Stimulated activated CD4-positive, alpha-beta T cell treated with anti-CD3 and anti-CD28 coated beads, TNF-alpha, amount 100 ng/mL, for 48 hours (primary cell): ENCODE measurements around the gene ATOSB.
"Not testable (repeated sequence)": the region's sequence is repeated elsewhere in the genome, so short reads cannot be mapped to it uniquely, and the experiment has no call there.

Source experiments
- DNase-seq, 3 donors: peaks; one replicate each; pipeline ENCODE4 v3.0.0-alpha.2; 2020; ENCODE audit warnings: low read depth in 3 of 3

Gene ATOSB

GRCh38 chr9:35115680-35116538 is at the start of gene ATOSB:
TSS of gene ATOSB (minus strand) at chr9:35115862. CDS start at chr9:35108274, 7,588 bp downstream.
- peak; percentile 79 to 92 (median 88) for DNase-seq

DNA sequence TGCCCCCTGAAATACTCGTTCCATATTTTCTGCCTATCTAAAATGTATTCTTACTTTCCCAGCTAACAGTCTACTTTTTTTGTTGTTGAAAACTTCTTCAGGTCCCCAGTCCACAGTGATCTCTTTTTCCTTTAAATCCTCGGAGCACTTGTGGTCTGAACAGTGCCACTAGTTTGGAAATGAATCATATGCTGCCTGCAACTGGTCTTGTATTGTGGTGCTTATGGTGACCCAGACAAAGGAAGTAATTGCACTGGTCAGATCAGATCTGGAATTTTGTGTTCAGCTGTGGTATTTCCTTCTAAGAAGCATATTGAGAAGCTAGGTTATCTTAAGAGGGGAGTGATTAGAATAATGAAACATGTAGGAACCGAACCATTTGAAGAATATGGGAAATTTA is 49.0 kb upstream of the ATOSB start:
- no peak for DNase-seq

DNA sequence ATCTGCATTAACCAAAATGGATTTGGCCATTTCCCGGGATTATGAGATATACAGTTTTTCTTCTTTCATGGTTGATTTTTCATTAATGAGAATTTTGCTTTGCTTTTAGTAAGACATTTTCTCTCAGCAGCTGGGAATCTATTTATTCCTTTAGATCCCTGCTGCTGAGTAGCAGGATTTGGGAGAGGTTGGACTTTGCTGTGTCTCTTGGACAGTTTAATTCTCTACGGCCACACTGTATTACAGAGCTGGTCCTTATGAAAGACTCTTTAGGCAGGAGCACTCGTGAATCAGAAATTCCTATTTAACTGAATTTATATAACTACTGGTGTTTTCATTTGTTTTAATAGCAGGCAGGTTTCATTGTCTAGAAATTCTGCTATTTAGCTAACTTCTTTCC is 47.8 kb upstream of the ATOSB start:
- DNase-seq, result no peak

DNA sequence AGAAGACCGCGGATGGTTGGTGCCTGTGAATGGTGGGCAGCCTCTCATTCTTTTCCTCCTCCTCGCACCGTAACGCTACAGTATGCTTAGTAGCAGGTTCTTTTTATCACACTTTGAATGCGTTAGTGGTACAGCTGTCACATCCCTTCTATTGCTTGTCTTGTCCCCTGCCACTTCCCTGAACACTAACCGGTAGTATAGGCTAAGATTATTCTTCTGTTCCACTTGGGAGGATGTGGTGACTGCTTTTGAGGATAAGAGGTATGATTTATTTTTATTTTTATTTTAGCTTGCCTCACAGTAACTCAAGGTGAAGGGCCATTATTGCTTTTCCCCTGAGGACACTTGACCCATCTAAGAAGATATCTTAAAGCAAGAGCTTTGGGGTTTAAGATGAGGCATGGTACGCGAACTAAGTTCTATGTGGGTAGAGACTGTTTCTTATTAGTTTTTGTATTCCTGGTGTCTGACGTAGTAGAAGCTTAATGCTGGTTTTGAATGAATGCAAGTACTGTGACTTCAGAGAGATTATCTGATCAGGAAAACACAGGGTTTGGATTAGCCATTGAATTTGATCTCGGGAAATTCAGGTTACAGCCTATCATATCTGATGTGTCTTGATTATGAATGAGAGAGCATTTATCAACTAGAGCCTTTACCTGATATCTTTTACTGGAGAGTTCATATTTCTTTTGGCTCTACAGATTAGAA is 47.1 kb upstream of the ATOSB start:
- DNase-seq, result no peak

DNA sequence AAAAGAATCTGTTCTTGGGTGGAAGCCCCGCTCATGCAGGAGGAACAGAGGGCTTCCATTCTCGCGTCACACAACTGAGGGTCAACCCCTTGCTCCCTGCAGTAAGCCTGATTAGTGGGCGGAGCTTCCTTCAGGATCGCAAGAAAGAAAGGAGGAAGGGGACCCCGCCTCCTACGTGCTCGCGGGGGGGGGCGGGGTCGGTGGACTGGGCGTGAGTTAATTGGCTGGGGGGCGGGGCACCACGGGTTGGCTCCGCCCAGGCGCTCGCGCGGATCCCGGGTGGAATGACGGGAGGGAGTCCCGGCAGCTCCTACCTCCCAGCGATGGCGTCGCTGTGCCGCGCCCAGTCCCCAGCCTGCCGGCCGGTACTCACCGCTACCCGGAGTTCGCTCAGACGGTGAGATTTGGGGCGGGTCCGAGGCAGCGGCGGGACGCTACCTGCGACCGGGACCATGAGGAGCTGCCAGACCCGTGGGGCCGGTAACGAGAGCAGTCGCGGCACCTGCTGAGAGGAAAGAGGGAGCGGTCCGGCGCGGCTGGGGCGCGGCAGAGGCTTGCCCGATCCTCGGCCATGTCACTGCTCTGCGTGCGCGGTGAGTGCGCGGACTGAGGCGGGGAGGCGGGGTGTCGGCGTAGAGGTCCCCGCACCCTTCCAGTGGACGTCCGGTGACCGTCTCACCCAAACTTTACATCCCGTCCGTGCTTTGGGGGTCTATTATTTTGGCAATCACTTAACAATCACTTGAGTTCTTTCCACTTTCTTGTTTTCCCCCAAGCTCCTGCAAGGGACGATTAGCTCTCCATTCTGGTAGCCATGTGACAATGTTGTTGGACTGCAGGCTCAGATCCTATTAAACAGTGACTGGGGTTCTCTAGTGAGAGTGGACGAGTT is 46.3 kb upstream of the ATOSB start, which contains the start of gene UNC13B:
Gene UNC13B, plus strand, starts transcription at position 297 of the 892 bp plus-strand sequence. Its CDS starts 275 bp downstream, at position 572.
- peak; percentile 62 to 70 (median 64) for DNase-seq

DNA sequence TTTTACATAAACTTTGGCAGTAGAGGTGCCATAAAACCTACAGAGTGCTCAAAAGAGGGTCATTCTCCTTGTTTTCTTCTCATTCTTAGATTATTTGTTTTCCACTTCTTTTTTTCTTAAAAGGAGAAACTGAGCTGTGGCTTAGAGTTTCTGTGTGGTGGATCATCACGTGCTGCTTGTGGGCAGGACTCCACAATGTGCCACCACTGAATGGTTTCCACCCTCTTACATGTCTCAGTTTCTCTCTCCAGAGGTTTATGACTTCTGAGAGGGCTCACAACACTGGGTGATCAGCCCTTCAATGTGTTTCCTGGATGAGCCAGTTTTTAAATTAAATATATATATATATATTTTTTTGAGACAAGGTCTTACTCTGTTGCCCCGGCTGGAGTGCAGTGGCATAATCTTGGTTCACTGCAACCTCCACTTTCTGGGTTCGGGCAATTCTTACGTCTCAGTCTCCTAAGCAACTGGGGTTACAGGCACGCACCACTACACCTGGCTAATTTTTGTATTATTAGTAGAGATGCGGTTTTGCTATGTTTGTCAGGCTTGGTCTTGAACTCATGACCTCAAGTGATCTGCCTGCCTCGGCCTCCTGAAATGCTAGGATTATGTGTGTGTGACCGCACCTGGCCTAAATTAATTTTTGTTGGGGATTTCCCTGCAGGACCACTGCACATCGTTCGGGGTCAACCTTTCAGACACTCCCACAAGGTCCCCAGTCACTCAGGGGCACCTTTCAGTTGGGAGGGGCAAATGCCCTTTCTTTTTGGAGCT is 43.0 kb upstream of the ATOSB start:
- DNase-seq, result no peak

- not testable (repeated sequence) for DNase-seq
Measured at GRCh38 chr9:35157836-35158235, 42.2 kb upstream of the ATOSB start.

GRCh38 chr9:35156781-35157180 is 41.1 kb upstream of the ATOSB start:
- DNase-seq, result no peak

DNA sequence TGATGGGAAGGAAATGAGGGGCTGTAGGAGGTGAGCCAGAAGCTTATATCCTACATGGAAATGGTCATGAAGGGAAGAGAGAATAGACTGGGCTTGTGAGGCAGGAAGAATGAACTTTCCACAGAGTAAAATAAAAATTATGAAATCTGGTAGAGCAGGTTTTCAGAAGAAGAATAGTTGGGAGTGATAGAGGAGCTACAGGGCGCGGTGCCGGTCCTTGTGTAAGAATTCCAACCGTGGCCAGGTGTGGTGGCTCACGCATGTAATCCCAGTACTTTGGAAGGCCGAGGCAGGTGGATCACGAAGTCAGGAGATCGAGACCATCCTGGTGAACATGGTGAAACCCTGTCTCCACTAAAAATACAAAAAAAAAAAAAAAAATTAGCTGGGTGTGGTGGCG is 37.3 kb upstream of the ATOSB start:
- DNase-seq, result no peak

DNA sequence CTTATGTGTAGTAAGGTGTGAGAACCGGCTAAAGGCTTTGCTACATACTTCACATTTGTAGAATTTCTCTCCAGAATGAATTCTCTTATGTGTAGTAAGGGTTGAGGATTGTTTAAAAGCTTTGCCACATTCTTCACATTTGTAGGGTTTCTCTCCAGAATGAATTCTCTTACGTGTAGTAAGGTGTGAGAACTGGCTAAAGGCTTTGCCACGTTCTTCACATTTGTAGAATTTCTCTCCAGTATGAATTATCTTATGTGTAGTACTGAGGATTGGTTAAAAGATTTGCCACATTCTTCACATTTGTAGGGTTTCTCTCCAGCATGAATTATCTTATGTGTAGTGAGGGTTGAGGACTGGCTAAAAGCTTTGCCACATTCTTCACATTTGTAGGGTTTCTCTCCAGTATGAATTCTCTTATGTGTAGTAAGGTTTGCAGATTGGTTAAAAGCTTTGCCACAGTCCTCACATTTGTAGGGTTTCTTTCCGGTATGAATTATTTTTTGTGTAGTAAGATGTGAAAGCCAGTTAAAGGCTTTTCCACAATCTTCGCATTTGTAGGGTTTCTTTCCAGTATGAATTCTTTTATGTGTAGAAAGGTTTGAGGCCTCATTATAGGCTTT is 32.4 kb upstream of the ATOSB start:
- DNase-seq, result not testable (repeated sequence)

GRCh38 chr9:35142037-35142436 is 26.4 kb upstream of the ATOSB start:
- no peak for DNase-seq

DNA sequence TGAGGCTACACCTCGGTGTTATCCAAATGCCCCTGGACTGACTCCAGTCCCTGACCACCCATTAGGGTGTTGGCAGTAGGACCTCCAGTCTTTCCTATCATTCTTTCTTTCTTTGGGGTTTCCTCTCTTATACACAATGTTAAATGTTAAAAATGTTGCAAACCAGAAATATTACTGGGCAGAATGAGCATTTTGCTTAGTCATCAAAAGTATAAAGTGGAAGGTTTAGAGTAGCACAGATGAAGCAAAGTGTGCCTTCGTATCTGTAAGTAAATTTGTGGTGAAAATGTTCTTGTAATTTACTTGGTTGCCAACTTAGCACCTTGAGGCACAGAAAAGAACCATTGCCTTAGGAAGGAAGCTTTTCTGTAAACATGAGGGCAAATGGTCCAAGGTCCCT is 24.4 kb upstream of the ATOSB start:
- DNase-seq, result no peak

DNA sequence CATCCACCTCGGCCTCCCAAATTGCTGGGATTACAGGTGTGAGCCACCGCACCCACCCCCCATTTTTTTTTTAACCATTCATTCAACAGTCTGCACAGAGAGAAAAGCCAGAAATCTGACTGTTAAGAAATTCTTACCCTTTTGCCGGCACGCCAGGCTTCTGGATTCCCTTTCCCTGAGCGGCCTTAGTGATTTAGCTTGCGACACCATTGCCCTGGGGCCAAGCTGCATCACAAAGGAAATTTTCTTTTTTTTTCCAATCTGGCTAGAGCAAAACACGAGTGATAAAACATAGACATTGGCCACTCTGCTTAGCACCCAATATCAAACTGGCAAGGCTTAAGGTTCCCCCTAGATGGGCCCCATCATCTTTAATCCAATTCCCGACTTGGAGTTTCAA is 21.2 kb upstream of the ATOSB start:
- no peak for DNase-seq

DNA sequence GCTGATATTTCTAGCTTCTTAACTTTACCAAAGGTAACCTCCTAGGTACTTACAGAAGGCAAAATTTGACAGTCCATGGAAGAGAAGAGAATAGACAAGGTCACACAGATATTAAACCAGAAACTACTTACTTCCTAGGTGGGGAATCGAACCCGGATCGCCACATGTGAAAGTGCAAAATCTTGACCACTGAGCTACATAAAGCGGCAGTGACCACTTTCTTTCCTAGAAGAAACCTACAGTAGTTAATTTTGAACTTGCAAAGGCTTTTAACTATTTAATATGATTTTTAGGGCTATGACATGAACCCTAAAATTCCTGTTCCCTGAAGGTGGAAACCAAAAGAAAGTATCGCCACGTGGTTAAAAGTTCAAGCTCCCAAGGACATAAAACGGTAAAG is 20.3 kb upstream of the ATOSB start:
- DNase-seq, result no peak

DNA sequence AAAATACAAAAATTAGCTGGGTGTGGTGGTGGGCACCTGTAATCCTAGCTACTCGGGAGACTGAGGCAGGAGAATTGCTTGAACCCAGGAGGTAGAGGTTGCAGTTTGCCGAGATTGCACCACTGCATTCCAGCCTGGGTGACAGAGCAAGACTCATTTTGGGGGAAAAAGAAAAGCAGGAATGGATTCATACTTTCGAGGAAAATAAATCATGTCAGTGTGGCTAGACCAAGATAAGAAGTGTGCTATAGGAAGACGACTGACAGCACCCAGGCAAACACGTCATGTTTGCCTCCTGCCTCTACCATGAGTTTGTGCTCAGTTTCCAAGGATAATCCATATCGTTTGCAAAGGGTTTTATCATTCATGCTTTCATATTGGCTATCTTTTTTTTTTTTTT is 19.3 kb upstream of the ATOSB start:
- no peak for DNase-seq

- peak; percentile 76 to 91 (median 80) for DNase-seq
Measured at GRCh38 chr9:35116898-35117551, 1.4 kb upstream of the ATOSB start.

GRCh38 chr9:35116539-35116897 is 856 bp upstream of the ATOSB start:
- no peak for DNase-seq

DNA sequence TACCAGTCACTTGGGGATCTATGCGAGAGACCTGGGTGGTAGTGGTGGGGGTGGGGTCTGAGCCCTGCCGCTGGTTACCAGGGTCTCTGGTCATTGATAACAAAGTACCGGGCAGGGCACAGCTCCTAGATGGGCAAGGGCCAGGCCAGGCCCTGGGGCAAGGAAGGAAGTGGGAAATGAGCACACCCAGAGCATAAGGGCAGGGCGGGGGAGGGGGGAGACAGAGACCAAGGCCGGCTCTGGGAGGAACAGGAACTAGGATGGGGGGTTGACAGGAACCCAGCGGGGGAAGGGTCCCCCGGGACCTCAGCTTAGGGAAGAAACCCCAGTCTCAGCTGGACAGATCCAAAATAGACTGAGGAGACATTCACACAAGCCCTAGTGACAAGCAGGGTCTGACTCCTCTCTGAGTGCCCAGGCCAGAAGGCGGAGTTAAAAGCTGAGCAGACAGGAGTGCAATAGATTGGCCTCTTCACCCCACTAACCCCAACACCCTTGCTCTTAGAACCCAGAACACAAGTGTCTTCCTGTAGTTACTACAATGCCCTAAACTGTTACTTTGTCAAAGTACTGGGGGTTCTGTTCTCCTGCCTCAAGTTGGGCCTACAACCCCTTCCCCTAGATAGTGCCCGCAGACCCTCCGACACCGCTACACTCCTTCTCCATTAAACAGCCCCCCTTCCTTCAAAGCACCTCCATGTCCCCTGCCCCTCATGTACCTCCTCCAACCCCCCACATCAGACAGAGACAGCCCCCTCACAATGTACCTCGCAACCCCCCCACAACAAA is 628 bp downstream of the ATOSB start:
- no peak for DNase-seq

GRCh38 chr9:35114113-35114839 is 1.4 kb downstream of the ATOSB start:
- DNase-seq, result peak; percentile 45 to 70 (median 60)
